SK-N-SH (cell line): ENCODE data around the gene RHBDD3.

Experiments used
- CTCF ChIP-seq: fragments of 200-600 bp; sonication (generic); IDR thresholded peaks from 2 replicates; pipeline ENCODE4 v1.6.1; 2017; ENCODE audit warnings: antibody characterized with exemption, mild to moderate bottlenecking, moderate library complexity
- ELF1 ChIP-seq: IDR thresholded peaks from 2 replicates; pipeline ENCODE4 v1.4.0; 2012
- EZH2phosphoT487 ChIP-seq: fragments of 200-600 bp; sonication (generic); IDR thresholded peaks from 2 replicates; pipeline ENCODE4 v1.6.1; 2017; ENCODE audit warnings: low read depth, mixed run types, mild to moderate bottlenecking, antibody characterized with exemption, moderate library complexity, borderline replicate concordance
- FOSL2 ChIP-seq: IDR thresholded peaks from 2 replicates; pipeline ENCODE4 v1.4.0; 2012; ENCODE audit warnings: low read depth, mild to moderate bottlenecking, moderate library complexity, borderline replicate concordance
- MEF2A ChIP-seq: IDR thresholded peaks from 2 replicates; pipeline ENCODE4 v1.4.0; 2012; ENCODE audit warnings: low read depth, borderline replicate concordance
- POLR2AphosphoS5 ChIP-seq: IDR thresholded peaks from 2 replicates; pipeline ENCODE4 v1.6.1; 2012; ENCODE audit warnings: low read depth, low read length
- RAD21 ChIP-seq: IDR thresholded peaks from 2 replicates; pipeline ENCODE4 v1.6.1; 2012; ENCODE audit warnings: mild to moderate bottlenecking, low read length
- SIN3A ChIP-seq: IDR thresholded peaks from 2 replicates; pipeline ENCODE4 v1.6.1; 2012; ENCODE audit warnings: low read depth, mild to moderate bottlenecking, low read length, moderate library complexity, borderline replicate concordance
- SMC3 ChIP-seq: IDR thresholded peaks from 2 replicates; pipeline ENCODE4 v1.6.1; 2012; ENCODE audit warnings: low read depth, low read length, improper control_type of control experiment
- TAF1 ChIP-seq: IDR thresholded peaks from 2 replicates; pipeline ENCODE4 v1.6.1; 2012; ENCODE audit warnings: low read depth, mild to moderate bottlenecking, low read length, moderate library complexity, borderline replicate concordance
- USF2 ChIP-seq: fragments of 150-350 bp; IDR thresholded peaks from 2 replicates; pipeline ENCODE4 v1.6.1; 2017; ENCODE audit warnings: antibody characterized with exemption, low read length, low read depth, borderline replicate concordance

- TF ChIP-seq EZH2phosphoT487 (no peak), ELF1 (no peak), USF2 (no peak), POLR2AphosphoS5 (no peak), CTCF (no peak), MEF2A (no peak), RAD21 (no peak), FOSL2 (no peak), TAF1 (no peak), SMC3 (no peak), SIN3A (no peak)
Observed at GRCh38 chr22:29244785-29245625, 22.8 kb downstream of the RHBDD3 start.
